Thymus (tissue), 11 donors: Measurements from ENCODE around the gene MON2. TPM values are rescaled to one million over a fixed set of nuclear protein-coding genes. Genes with fewer than 3 reads are reported as not detected.

ENCODE experiments used
- DNase-seq, 9 donors: peaks; one replicate each; pipeline ENCODE4 v3.0.0-alpha.2; 2013; ENCODE audit warnings: low spot score in 9 of 9, low read depth in 6 of 9, missing footprints in 1 of 9
- H3K27ac ChIP-seq, 2 donors: one replicate each; pipeline ENCODE4 v1.5.1; 2013; ENCODE audit warnings: control low read depth in 1 of 2, low read depth in 1 of 2, low read length in 1 of 2, mild to moderate bottlenecking in 1 of 2, moderate library complexity in 1 of 2
- H3K27me3 ChIP-seq, 2 donors: one replicate each; pipeline ENCODE4 v1.5.1; 2013; ENCODE audit warnings: low read length in 1 of 2; ENCODE audit not compliant: control insufficient read depth in 2 of 2, insufficient read depth in 1 of 2
- H3K36me3 ChIP-seq, 2 donors: one replicate each; pipeline ENCODE4 v1.5.1; 2013; ENCODE audit warnings: low read length in 1 of 2, mild to moderate bottlenecking in 1 of 2, moderate library complexity in 1 of 2; ENCODE audit not compliant: control insufficient read depth in 2 of 2, insufficient read depth in 2 of 2
- H3K4me1 ChIP-seq, 2 donors: one replicate each; pipeline ENCODE4 v1.5.1; 2013; ENCODE audit warnings: low read length in 2 of 2; ENCODE audit not compliant: control insufficient read depth in 2 of 2, insufficient read depth in 2 of 2
- H3K4me3 ChIP-seq, 2 donors: one replicate each; pipeline ENCODE4 v1.5.1; 2013; ENCODE audit warnings: low read length in 2 of 2, control low read depth in 1 of 2, mild to moderate bottlenecking in 1 of 2
- H3K9me3 ChIP-seq, 2 donors: one replicate each; pipeline ENCODE4 v1.5.1; 2013; ENCODE audit warnings: low read length in 1 of 2, mild to moderate bottlenecking in 1 of 2; ENCODE audit not compliant: control insufficient read depth in 2 of 2, insufficient read depth in 1 of 2
- WGBS: extraction: QIAGEN DNeasy Blood & Tissue Kit; methylation state at CpG from one replicate; pipeline ENCODE4 v1.1.7; 2013; 5-methylcytosine and 5-hydroxymethylcytosine counted together
- polyA plus RNA-seq: library from polyadenylated mRNA; stranded (reverse); fragments of 200-250 nt; gene quantifications from one replicate; pipeline ENCODE4 v1.2.3, GENCODE V29; 2013
- total RNA-seq: library from RNA; stranded (reverse); fragments of 120-200 nt; gene quantifications from one replicate; pipeline ENCODE4 v1.2.4, GENCODE V29; 2013
- donor health status: healthy.

The MON2 gene
- total and polyA plus RNA-seq, 2 donors: 21.4 to 32.7 TPM

- Histone ChIP-seq H3K27me3 (no peaks in the 10 kb centered on the region), H3K4me1 (peaks cover 0 to 8% of the 10 kb centered on the region in 2 donors), H3K27ac (no peak overlapping the region), H3K4me3 (no peak overlapping the region), H3K9me3 (peaks cover 0 to 2% of the 10 kb centered on the region in 2 donors), H3K36me3 (no peaks in the 10 kb centered on the region)
- WGBS: 89% methylated on average over 4 of the region's 4 CpGs
- DNase-seq: peak in 2 of 9 donors; percentile 27 to 50
Measured at GRCh38 chr12:62640910-62641448, 174.4 kb downstream of the MON2 start.

- Histone ChIP-seq H3K4me1 (peaks cover 0 to 8% of the 10 kb centered on the region in 2 donors), H3K4me3 (no peak overlapping the region), H3K36me3 (no peaks in the 10 kb centered on the region), H3K27me3 (no peaks in the 10 kb centered on the region), H3K27ac (no peak overlapping the region), H3K9me3 (peaks cover 0 to 2% of the 10 kb centered on the region in 2 donors)
- 63% methylated on average over 2 of the region's 2 CpGs for WGBS
- DNase-seq: no peak
Measured at GRCh38 chr12:62642486-62642885, 175.9 kb downstream of the MON2 start.

- Histone ChIP-seq H3K4me3 (no peak overlapping the region), H3K4me1 (peaks cover 0 to 11% of the 10 kb centered on the region in 2 donors), H3K27ac (no peak overlapping the region), H3K9me3 (no peaks in the 10 kb centered on the region), H3K27me3 (no peaks in the 10 kb centered on the region), H3K36me3 (no peaks in the 10 kb centered on the region)
- DNase-seq: no peak
- 95% methylated on average over 2 of the region's 2 CpGs for WGBS
Measured at GRCh38 chr12:62643486-62643885, 176.9 kb downstream of the MON2 start.

- over 99% methylated on average over 8 of the region's 8 CpGs for WGBS
- no peak for DNase-seq
- Histone ChIP-seq H3K4me1 (peaks cover 0 to 4% of the 10 kb centered on the region in 2 donors), H3K27ac (no peak overlapping the region), H3K4me3 (no peak overlapping the region), H3K27me3 (no peaks in the 10 kb centered on the region), H3K36me3 (no peaks in the 10 kb centered on the region), H3K9me3 (no peaks in the 10 kb centered on the region)
Measured at GRCh38 chr12:62646566-62646965, 179.9 kb downstream of the MON2 start.

- H3K36me3 ChIP-seq: no peaks in the 10 kb centered on the region
- no peaks in the 10 kb centered on the region for H3K9me3 ChIP-seq
- H3K4me3 ChIP-seq: no peak overlapping the region
- no peak overlapping the region for H3K27ac ChIP-seq
- peaks cover 0 to 4% of the 10 kb centered on the region in 2 donors for H3K4me1 ChIP-seq
- H3K27me3 ChIP-seq: no peaks in the 10 kb centered on the region
- 87% methylated on average over 3 of the region's 3 CpGs for WGBS
- DNase-seq: no peak
Measured at GRCh38 chr12:62647586-62647985, 181.0 kb downstream of the MON2 start.

- no peaks in the 10 kb centered on the region for H3K36me3 ChIP-seq
- H3K9me3 ChIP-seq: no peaks in the 10 kb centered on the region
- H3K27ac ChIP-seq: no peak overlapping the region
- H3K27me3 ChIP-seq: no peaks in the 10 kb centered on the region
- DNase-seq: no peak
- 91% methylated on average over 4 of the region's 4 CpGs for WGBS
- H3K4me3 ChIP-seq: no peak overlapping the region
- peaks cover 3 to 13% of the 10 kb centered on the region in 2 donors for H3K4me1 ChIP-seq
Measured at GRCh38 chr12:62649412-62650138, 182.9 kb downstream of the MON2 start.

Other genes with a start within 250 kb of the MON2 start
- gene USP15, start 206.4 kb upstream of the MON2 start, total RNA-seq: 108 TPM
- gene USP15, start 206.4 kb upstream of the MON2 start, polyA plus RNA-seq: 201 TPM